ENCODE results near the gene NELFB.

Gene NELFB

DNA sequence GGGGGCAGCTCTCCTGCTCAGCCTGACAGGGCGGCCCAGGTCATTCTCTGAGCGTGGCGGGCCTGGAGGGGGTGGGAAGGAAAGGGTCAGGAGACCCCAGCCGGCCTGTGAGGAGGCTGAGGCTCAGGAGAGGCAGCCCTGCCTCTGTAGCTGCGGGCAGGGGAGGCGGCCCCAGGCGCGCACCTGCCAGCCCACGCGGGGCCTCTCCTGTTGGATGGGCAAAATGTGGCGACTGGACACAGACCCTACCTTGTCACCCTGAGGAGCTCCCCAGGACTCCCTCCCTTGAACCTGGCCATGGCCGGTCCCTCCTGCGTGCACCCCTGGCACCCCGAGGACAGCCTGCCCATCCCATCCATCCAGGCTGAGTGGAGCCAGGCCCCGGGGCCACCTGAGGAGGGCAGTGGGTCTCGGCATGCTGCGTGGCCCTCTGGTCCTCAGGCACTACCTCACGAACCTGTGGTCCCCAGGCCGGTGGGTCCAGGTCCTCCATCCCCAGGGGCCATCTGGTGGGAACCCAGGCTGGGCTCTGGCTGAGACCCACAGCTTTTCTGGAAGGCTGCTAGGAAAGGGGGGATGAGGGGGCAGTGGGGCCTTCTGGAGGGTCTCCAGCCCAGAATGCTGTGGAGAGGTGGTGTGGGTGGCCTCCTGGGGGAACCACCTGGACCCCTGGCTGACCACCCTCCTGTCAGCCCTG lies 62.0 kb downstream of the NELFB start:
- peak; percentile 60 for DNase-seq

DNA sequence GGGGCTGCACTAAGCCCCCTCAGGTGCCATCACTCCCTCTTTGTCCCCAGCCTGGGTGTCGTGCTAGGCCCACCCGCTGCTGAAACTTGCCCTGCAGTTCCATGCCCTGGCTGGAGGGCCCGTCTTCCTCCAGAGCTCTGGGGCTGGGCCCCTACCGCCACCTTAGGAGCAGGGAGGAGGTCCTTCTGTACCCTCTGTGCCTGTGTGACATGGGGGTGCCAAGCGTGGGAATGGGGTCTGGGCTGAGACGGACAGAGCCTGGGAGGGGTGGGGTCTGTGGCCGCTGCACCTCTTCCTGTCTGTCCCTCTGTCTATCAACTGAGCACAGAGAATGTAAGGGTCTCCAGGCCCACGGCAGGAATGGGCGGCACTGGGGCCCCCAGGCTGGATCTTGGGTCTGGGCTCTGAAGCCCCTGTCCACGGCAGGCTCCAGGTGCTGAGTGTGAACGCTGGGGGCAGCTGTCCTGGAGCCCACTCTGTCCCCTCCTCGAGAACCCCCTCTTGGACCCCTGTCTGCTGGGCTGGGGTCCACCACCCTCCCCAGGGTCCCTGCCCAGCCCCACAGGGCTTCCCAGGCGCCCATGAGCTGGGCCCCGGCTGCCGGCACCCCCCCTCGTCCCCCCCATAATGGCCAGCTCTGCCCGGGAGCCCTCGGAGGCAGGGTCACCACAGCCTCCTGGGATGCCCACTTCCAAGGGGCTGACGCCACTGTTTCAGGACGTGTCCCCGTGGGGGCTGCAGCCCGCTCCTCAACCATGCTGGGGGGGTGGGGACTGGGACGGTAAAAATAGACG lies 62.8 kb downstream of the NELFB start:
- DNase-seq, result no peak

DNA sequence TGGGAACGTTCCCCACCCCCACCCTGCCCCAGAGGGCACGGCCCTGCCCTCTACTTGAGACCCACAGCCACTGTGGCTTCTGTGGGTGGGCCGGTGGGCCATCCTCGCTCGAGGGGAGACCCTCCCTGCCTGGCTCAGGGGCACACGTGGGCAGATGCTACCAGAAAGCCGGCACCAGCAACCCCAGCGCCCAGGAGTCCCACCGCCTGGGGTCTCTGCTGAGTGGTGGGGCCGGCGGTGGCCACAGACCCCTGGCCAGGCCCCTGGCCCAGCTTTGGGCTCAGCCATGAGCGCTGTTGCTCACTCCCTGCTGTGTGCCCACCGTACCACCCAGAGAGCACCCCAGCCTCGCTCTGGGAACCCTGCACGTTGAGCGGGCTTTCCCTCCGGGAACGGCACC lies 63.5 kb downstream of the NELFB start:
- no peak for DNase-seq

DNA sequence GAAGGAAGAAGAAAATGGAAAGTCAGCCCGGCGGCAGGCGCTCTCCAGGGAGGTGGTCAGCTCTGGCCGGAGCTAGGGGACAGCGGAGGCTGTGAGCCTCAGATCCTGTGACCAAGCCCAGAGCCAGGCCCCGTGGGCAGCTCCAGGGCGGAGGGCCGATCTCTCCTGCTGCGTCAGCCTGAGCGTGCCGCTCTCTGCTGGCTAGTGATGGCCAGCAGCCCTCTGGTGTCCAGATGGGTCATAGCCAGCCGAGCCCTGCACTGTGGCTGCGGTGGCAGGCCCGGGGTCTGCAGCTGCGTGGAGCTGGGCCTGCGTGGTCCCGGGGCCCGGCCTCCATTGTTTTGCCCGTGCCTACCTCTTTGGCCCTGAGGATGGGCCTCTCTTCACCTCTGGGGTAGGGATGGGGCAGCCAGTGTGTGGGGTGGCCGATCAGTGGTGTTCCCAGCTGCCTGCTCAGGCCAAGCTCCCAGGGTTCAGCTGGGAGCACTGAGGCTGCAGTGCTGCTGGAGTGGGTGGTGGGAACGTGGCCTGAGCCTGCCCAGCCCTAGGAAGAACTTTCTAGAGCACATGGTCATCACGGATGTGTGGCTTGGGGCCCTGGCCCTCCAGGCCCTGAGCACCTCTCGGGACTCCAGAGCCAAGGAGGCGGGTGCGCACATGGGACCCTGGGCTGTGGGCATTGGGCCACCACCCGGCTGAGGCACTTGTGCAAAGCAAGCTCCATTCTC lies 64.0 kb downstream of the NELFB start:
- DNase-seq, result peak; percentile 50

DNA sequence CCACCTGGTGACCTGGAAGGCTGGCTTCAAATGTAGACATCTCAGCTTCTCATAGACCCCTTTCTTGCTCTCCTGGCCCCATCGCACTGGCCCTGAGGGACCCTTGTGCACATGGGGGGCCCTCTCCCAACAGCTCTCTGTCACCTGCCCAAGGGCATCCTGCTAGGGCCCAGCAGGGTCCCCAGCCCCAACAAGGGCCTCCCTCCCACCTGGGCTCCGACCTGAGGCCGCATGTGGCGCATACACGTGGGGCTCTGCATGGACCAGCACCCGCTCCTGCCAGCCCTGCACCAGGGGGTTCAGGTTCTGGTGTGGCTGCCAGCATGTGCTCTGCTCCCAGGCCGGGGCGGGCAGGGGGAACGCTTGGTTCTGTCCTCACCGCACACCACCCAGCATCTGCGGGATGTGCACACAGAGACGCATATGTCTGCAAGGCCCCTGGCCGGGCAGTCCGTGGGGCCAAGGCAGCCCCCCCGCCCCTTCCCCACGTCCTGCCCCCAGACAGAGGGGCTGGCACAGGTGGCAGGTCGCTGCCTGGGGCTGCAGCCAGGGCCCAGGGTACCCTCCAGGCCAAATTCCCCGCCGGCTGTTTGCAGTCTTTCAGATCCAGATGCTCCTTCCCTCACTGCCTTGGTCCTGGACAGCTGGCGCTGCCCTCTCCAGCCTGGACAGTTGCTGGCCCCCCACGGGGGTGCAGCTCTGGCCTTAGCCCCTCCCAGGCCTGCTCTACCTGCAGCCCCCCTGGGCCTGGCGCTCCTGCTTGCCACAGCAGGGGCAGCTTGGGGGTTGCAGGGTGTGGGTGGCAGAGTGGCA lies 64.8 kb downstream of the NELFB start:
- DNase-seq, result peak; percentile 58

DNA sequence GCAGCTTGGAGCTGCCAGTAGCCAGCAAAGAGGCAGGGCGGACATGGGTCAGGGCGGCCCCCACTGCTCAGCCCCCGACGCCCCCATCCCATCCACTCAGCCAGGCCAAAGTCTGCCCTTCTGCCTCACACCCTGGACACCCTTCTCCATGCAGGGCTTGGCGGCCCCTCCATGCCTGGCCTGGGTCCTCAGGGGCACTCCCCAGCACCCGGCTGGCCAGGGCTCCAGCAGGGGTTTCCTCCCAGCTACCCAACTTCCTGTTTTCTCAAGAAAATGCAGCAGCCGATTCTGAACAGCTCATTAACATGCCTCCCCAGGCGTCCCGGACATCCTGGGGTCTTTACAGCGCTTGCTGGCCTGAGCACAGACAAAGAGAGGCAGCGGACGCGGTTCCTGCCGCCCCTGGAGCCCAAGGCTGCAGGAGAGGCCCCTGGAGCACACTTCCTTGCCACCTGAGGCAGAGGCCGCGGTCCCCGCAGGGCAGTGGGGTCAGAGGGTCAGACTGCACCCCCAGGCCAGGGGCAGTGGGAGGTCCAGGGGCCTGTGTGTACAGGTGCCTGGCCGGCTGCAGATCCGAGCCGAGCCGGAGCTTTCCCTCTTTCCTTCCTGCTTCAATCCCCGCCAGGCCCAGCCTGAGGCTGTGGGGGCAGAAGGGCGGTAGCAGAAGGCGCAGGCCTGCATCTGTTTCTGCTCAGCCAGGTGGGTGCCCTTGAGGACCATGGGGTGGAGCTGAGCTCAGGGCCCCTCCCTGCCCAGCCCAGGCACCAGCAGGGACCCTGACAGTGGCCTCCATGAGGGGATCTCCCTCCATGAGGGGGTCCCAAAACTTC lies 65.6 kb downstream of the NELFB start:
- peak; percentile 58 for DNase-seq

DNA sequence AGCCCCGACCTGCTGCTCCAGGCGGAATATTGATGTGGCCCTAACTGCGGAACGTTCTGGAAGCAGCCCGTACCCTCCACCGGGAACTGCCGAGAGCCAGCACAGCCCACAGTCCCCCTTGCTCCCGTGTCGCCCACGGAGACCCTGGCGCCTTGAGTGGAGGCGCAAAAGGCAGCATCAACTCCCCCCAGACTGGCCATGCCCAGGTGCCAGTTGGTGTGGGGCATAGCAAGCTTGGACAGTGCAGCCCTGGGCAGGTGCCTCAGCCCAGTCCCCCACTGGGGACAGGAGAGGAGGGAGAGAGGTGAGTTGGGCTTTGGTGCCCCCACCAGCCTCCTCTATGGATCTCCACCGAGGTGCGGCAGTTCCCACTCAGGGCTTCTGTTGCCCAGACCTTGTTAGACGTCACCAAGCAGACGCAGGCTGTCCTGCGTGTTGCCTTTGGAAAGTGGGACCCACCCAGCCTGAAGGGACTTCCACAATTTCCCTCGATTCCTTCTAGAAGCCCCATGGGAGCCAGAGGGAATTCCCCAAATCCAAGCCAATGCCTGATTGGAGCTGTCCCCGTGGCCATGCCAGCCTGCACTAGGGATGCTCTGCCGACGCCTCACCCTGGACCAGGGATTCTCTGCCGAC lies 66.7 kb downstream of the NELFB start:
- DNase-seq, result peak; percentile 58

Data from activated effector memory CD4-positive, alpha-beta T cell treated with anti-CD3 and anti-CD28 coated beads, Interleukin-2, amount 50 U/mL, for 16 hours (primary cell).